Loucy (cell line): Measurements from ENCODE around the gene MS4A15.
"Not testable (repeated sequence)": the region's sequence is repeated elsewhere in the genome, so short reads cannot be mapped to it uniquely, and the experiment has no call there.

Source experiments
- H2AFZ ChIP-seq: fragments of 200-600 bp; sonication (generic); 2 replicates; pipeline ENCODE4 v1.6.0; 2016; ENCODE audit warnings: antibody characterized with exemption, mild to moderate bottlenecking, low read length, moderate library complexity
- H3F3A ChIP-seq: fragments of 200-600 bp; 2 replicates; pipeline ENCODE4 v1.6.0; 2016; ENCODE audit warnings: antibody characterized with exemption, low read depth, mild to moderate bottlenecking
- H3K27me3 ChIP-seq: fragments of 200-600 bp; sonication (generic); 2 replicates; pipeline ENCODE4 v1.6.1; 2014; ENCODE audit warnings: low read length, mild to moderate bottlenecking; ENCODE audit not compliant: insufficient read depth, poor library complexity, severe bottlenecking
- H3K36me3 ChIP-seq: fragments of 200-600 bp; sonication (generic); 2 replicates; pipeline ENCODE4 v1.6.1; 2016; ENCODE audit warnings: low read length; ENCODE audit not compliant: insufficient read depth
- H3K4me1 ChIP-seq: fragments of 200-600 bp; sonication (generic); 2 replicates; pipeline ENCODE4 v1.5.1; 2014; ENCODE audit warnings: low read length, mild to moderate bottlenecking; ENCODE audit not compliant: insufficient read depth, poor library complexity, severe bottlenecking
- H3K4me2 ChIP-seq: fragments of 200-600 bp; sonication (generic); 2 replicates; pipeline ENCODE4 v1.6.0; 2014; ENCODE audit warnings: antibody characterized with exemption, low read length, low read depth, mild to moderate bottlenecking; ENCODE audit not compliant: poor library complexity, severe bottlenecking
- H3K4me3 ChIP-seq: fragments of 200-600 bp; sonication (generic); 2 replicates; pipeline ENCODE4 v1.5.1; 2014; ENCODE audit warnings: low read length, mild to moderate bottlenecking, mixed read lengths; ENCODE audit not compliant: poor library complexity, severe bottlenecking
- H3K79me2 ChIP-seq: fragments of 200-600 bp; sonication (generic); 2 replicates; pipeline ENCODE4 v1.6.1; 2014; ENCODE audit warnings: low read length; ENCODE audit not compliant: insufficient read depth
- H3K9ac ChIP-seq: fragments of 200-600 bp; sonication (generic); 2 replicates; pipeline ENCODE4 v1.6.0; 2014; ENCODE audit warnings: mild to moderate bottlenecking, low read depth, low read length, moderate library complexity; ENCODE audit not compliant: poor library complexity, severe bottlenecking
- H3K9me2 ChIP-seq: fragments of 200-600 bp; sonication (generic); replicated peaks from 2 replicates; pipeline ENCODE4 v1.6.1; 2016; ENCODE audit warnings: low read depth, low read length, mixed read lengths
- H3K9me3 ChIP-seq: fragments of 200-600 bp; sonication (generic); 2 replicates; pipeline ENCODE4 v1.6.1; 2014; ENCODE audit warnings: mild to moderate bottlenecking, antibody characterized with exemption, low read length, low read depth; ENCODE audit not compliant: insufficient read depth
- H4K20me1 ChIP-seq: fragments of 200-600 bp; sonication (generic); 2 replicates; pipeline ENCODE4 v1.6.0; 2014; ENCODE audit warnings: antibody characterized with exemption, low read length, mild to moderate bottlenecking; ENCODE audit not compliant: insufficient read depth, poor library complexity, severe bottlenecking
- CTCF ChIP-seq: fragments of 200-600 bp; sonication (generic); conservative IDR thresholded peaks from 2 replicates; pipeline ENCODE4 v1.5.1; 2014; ENCODE audit warnings: mild to moderate bottlenecking, antibody characterized with exemption, low read length
- EZH2phosphoT487 ChIP-seq: fragments of 200-600 bp; IDR thresholded peaks from 2 replicates; pipeline ENCODE4 v1.6.1; 2018; ENCODE audit warnings: antibody characterized with exemption, mild to moderate bottlenecking, moderate library complexity, borderline replicate concordance

Gene MS4A15

GRCh38 chr11:60754887-60755286, 1.8 kb upstream of the MS4A15 start:
- Histone ChIP-seq H3K36me3 (no peaks in the 10 kb centered on the region), H3F3A (no peaks in the 10 kb centered on the region), H3K79me2 (no peaks in the 10 kb centered on the region), H3K4me1 (no peaks in the 10 kb centered on the region), H3K9ac (no peak overlapping the region), H3K4me3 (no peak overlapping the region), H3K9me3 (no peaks in the 10 kb centered on the region), H4K20me1 (no peaks in the 10 kb centered on the region), H2AFZ (no peak overlapping the region), H3K27me3 (no peaks in the 10 kb centered on the region), H3K9me2 (no peaks in the 10 kb centered on the region), H3K4me2 (no peak overlapping the region)
- TF ChIP-seq EZH2phosphoT487 (no peak), CTCF (no peak)

- Histone ChIP-seq H2AFZ (no peak overlapping the region), H3K79me2 (no peaks in the 10 kb centered on the region), H4K20me1 (no peaks in the 10 kb centered on the region), H3K9me3 (no peaks in the 10 kb centered on the region), H3K4me2 (no peak overlapping the region), H3K4me1 (no peaks in the 10 kb centered on the region), H3F3A (no peaks in the 10 kb centered on the region), H3K27me3 (no peaks in the 10 kb centered on the region), H3K4me3 (no peak overlapping the region), H3K9me2 (no peaks in the 10 kb centered on the region), H3K36me3 (no peaks in the 10 kb centered on the region), H3K9ac (no peak overlapping the region)
- no peak for TF ChIP-seq EZH2phosphoT487
- no peak for TF ChIP-seq CTCF
Observed at GRCh38 chr11:60757231-60757800, 649 bp downstream of the MS4A15 start.

- not testable (repeated sequence) for H3K9ac ChIP-seq, H3K9me2 ChIP-seq, H4K20me1 ChIP-seq, H3K36me3 ChIP-seq, H2AFZ ChIP-seq, H3K79me2 ChIP-seq, H3F3A ChIP-seq, H3K27me3 ChIP-seq, H3K4me3 ChIP-seq, H3K4me2 ChIP-seq, H3K4me1 ChIP-seq, H3K9me3 ChIP-seq
Observed at GRCh38 chr11:60758671-60759070, 2.0 kb downstream of the MS4A15 start.

GRCh38 chr11:60759438-60760225, 3.0 kb downstream of the MS4A15 start:
- not testable (repeated sequence) for H3K4me2 ChIP-seq, H3K27me3 ChIP-seq, H3K9me3 ChIP-seq

More at GRCh38 chr11:60759438-60760225, 3.0 kb downstream of the MS4A15 start:
- not testable (repeated sequence) for H3K4me1 ChIP-seq, H3K36me3 ChIP-seq, H3K9ac ChIP-seq, H4K20me1 ChIP-seq, H3K79me2 ChIP-seq, H3K4me3 ChIP-seq, H3F3A ChIP-seq, H3K9me2 ChIP-seq, H2AFZ ChIP-seq
